GM10266 (cell line): Measurements from ENCODE around the gene METRN.

Experiments
- DNase-seq: peaks from one replicate; pipeline ENCODE4 v3.0.0; 2012; ENCODE audit errors: extremely low spot score
- TF ChIP-seq, protein P1 (sequence below): IDR thresholded peaks from 2 replicates; pipeline ENCODE4 v1.5.1; 2012; ENCODE audit warnings: mild to moderate bottlenecking, low read depth; ENCODE audit not compliant: control insufficient read depth, insufficient read depth; ENCODE audit errors: missing control alignments

Gene METRN

DNA sequence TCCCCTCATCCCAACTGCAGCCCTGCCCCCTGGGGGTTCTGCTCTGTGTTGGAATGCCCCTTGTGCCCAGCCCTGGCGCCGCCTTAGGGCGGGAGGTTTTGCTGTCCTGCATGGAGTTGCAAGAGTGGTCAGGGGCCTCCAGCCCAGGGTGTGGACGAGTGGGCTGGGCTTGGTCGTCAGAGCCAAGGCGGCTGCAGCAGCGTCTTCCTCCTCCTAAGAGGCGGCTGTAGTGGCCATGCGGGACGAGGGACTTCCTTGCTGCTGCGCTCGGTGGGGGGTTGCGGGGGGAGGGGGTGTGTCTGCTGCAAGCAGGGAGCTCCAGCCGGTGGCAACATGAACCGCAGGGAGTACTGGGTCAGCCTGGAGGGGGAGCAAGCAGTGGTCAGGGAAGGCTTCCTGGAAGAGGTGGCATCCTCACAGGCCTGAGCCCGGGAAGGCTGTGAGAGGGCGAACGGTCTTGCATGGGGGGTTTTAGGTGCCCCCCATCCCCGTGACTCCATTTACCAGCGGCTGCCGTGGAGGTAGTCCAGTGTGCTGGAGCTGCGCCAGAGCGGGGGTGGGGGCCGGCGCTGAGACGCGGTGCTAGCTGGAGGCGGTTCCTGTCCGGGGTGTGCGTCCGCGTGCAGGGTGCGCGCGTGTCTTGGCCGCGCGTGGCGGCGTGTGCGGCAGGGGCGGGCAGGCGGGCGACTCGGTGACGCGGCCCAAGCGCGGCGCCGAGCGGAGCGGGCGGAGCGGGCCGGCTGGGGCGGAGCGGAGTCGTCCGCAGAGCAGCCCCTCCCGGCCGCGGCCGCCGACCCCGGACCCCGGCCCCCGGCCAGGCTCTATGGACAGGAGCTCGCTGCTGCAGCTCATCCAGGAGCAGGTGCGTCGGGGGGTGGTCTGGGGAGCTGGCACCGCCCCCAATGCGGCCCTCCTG, 39.7 kb upstream of the METRN start, which contains the start of gene RHBDL1:
Gene RHBDL1 (plus strand): TSS at position 704 of the 916 bp plus-strand sequence. CDS start 120 bp downstream, at position 824.
- TF ChIP-seq, protein P1, sequence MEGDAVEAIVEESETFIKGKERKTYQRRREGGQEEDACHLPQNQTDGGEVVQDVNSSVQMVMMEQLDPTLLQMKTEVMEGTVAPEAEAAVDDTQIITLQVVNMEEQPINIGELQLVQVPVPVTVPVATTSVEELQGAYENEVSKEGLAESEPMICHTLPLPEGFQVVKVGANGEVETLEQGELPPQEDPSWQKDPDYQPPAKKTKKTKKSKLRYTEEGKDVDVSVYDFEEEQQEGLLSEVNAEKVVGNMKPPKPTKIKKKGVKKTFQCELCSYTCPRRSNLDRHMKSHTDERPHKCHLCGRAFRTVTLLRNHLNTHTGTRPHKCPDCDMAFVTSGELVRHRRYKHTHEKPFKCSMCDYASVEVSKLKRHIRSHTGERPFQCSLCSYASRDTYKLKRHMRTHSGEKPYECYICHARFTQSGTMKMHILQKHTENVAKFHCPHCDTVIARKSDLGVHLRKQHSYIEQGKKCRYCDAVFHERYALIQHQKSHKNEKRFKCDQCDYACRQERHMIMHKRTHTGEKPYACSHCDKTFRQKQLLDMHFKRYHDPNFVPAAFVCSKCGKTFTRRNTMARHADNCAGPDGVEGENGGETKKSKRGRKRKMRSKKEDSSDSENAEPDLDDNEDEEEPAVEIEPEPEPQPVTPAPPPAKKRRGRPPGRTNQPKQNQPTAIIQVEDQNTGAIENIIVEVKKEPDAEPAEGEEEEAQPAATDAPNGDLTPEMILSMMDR = no peak
- DNase-seq = no peak

DNA sequence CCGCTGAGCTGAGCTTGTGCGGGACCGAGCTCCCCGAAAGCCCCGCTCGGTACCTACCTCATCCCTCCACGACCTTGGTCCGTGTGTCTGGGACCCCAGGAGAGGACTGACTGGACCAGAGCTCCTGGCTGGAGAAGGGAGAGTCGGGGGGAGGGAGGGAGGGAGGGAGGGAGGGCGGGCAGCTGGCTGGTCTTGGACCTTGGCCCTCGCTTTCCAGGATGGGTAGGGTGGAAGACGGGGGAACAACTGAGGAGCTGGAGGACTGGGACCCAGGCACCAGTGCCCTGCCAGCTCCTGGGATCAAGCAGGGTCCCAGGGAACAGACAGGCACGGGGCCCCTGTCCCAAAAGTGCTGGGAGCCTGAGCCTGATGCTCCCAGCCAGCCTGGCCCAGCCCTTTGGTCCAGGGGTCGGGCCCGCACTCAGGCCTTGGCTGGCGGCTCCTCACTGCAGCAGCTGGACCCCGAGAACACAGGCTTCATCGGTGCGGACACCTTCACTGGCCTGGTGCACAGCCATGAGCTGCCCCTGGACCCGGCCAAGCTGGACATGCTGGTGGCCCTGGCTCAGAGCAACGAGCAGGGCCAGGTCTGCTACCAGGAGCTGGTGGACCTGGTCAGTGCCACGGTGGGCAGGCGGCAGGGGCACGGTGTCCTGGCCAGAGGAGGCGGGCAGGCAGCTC, 38.9 kb upstream of the METRN start:
- TF ChIP-seq, protein P1 = no peak
- no peak for DNase-seq

DNA sequence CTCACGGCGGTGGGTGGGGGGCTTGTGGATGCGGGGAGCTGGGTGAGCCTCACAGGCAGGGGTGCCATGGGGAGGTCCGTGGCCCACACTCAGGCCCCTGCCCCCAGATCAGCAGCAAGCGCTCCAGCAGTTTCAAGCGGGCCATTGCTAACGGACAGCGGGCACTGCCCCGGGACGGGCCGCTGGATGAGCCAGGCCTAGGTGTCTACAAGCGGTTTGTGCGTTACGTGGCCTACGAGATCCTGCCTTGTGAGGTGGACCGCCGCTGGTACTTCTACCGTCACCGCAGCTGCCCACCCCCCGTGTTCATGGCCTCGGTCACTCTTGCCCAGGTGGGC, 38.4 kb upstream of the METRN start:
- no peak for DNase-seq
- TF ChIP-seq, protein P1 = no peak

DNA sequence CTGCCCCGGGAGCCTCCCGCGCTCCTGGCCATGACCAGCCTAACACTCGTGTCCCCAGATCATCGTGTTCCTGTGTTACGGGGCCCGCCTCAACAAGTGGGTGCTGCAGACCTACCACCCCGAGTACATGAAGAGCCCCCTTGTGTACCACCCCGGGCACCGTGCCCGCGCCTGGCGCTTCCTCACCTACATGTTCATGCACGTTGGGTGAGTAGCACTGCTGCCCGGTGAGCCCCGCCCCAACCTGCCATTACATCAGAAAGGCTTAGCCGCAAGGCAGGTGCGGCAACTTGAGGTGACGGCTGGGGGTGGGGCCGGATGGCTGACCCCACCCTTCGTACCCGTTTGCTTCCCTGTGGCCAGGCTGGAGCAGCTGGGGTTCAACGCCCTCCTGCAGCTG, 38.0 kb upstream of the METRN start:
- TF ChIP-seq, protein P1 = no peak
- DNase-seq = no peak

DNA sequence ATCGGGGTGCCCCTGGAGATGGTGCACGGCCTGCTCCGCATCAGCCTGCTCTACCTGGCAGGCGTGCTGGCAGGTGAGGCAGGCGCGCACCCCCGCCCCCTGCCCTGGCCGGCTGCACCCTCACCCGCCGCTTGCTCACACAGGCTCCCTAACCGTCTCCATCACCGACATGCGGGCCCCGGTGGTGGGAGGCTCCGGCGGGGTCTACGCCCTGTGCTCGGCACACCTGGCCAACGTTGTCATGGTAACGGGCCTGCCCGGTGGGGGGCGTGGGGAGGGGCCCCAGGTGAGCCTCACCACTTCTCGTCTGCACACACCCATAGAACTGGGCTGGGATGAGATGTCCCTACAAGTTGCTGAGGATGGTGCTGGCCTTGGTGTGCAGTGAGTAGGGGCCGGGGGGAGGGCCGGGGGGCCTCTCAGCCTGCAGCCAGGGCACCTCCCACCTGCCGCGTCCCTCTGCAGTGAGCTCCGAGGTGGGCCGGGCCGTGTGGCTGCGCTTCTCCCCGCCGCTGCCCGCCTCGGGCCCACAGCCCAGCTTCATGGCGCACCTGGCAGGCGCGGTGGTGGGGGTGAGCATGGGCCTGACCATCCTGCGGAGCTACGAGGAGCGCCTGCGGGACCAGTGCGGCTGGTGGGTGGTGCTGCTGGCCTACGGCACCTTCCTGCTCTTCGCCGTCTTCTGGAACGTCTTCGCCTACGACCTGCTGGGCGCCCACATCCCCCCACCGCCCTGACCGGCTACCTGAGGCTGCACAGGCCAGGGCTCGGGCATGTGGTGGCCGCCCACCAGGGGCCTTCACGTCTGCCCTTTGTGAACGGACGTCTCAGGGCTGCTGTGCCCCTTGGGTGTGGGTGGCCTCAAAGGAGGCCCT, 37.4 kb upstream of the METRN start:
- TF ChIP-seq, protein P1 = no peak
- no peak for DNase-seq

DNA sequence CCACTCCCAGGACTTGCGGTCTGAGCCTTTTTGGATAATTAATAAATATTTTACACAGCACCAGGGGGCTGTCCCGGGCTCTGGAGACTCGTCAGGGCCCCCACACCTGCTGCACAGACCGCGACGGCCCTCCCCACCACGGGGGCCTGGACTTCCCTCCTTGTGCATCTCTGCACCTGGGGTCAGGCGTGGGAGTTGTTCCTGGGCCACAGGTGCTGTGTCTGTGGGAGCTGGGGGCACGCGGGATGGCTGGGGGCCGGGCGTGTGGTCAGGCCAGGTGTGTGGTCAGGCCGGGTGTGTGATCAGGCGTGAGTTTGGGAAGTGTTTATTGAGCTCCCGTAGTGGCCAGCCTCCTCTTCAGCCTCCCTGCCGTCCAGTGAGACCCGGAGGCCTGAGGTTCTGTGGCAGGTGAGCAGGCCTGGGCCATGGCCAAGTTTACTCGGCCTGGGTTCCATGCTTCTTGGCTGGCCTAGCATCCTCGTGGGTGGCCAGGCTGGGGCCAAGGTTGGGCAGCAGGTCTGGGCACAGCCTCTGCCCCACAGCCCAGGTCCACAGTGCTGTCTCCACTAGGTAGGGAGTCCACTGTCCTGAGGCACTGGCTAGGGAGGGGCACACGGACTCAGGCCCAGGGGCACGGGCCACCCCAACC, 36.6 kb upstream of the METRN start:
- TF ChIP-seq, protein P1 = no peak
- no peak for DNase-seq
